Panc1 (cell line): Measurements from ENCODE around the gene ZFP62.

ENCODE experiments used
- CTCF ChIP-seq: fragments of 450-650 bp; IDR thresholded peaks from 2 replicates; pipeline ENCODE4 v1.5.1; 2017; ENCODE audit warnings: mild to moderate bottlenecking
- POLR2AphosphoS5 ChIP-seq: IDR thresholded peaks from 2 replicates; pipeline ENCODE4 v1.6.1; 2012; ENCODE audit warnings: mild to moderate bottlenecking, low read depth, low read length, moderate library complexity
- REST ChIP-seq, 2 experiments: IDR thresholded peaks; 2 replicates each; pipeline ENCODE4 v1.6.1; 2011 to 2012; ENCODE audit warnings: low read depth in 2 of 2, control low read depth in 1 of 2, low read length in 1 of 2, mild to moderate bottlenecking in 1 of 2, moderate library complexity in 1 of 2; ENCODE audit not compliant: insufficient read depth in 1 of 2
- SIN3A ChIP-seq: IDR thresholded peaks from 2 replicates; pipeline ENCODE4 v1.6.1; 2012; ENCODE audit warnings: low read depth, mild to moderate bottlenecking, low read length, moderate library complexity, borderline replicate concordance; ENCODE audit not compliant: insufficient read depth

GRCh38 chr5:180799194-180799593, 61.9 kb downstream of the ZFP62 start:
- TF ChIP-seq CTCF (peak; percentile 65), POLR2AphosphoS5 (no peak), REST (IDR thresholded peaks at IDR 0.05; ENCODE audit: insufficient read depth in 1 of 2, low read depth in 2 of 2, low read length in 1 of 2) (no peak), SIN3A (no peak)
